KMS-11 (cell line): Measurements from ENCODE around the gene RNF220.

Experiments used
- H2AFZ ChIP-seq: fragments of 200-600 bp; sonication (generic); 2 replicates; pipeline ENCODE4 v1.6.1; 2016; ENCODE audit warnings: antibody characterized with exemption, mixed run types, low read depth
- H3K27ac ChIP-seq: fragments of 200-600 bp; sonication (generic); 2 replicates; pipeline ENCODE4 v1.6.1; 2016; ENCODE audit warnings: mild to moderate bottlenecking, mixed run types
- H3K27me3 ChIP-seq: fragments of 200-600 bp; sonication (generic); 2 replicates; pipeline ENCODE4 v1.6.1; 2017; ENCODE audit warnings: mild to moderate bottlenecking, low read depth, mixed run types, moderate library complexity; ENCODE audit not compliant: insufficient read depth
- H3K36me3 ChIP-seq: fragments of 200-600 bp; sonication (generic); 2 replicates; pipeline ENCODE4 v1.6.1; 2017; ENCODE audit warnings: mild to moderate bottlenecking, mixed run types; ENCODE audit not compliant: insufficient read depth
- H3K4me1 ChIP-seq: fragments of 200-600 bp; sonication (generic); 2 replicates; pipeline ENCODE4 v1.6.1; 2016; ENCODE audit warnings: mild to moderate bottlenecking, low read depth, mixed run types; ENCODE audit not compliant: poor library complexity, severe bottlenecking
- H3K4me2 ChIP-seq: fragments of 200-600 bp; sonication (generic); 2 replicates; pipeline ENCODE4 v1.7.0; 2016; ENCODE audit warnings: mild to moderate bottlenecking, mixed run types
- H3K4me3 ChIP-seq: fragments of 200-600 bp; sonication (generic); IDR thresholded peaks from 2 replicates; pipeline ENCODE4 v1.6.1; 2017; ENCODE audit warnings: low read depth, low read length, mixed read lengths; ENCODE audit not compliant: insufficient read depth
- H3K79me2 ChIP-seq: fragments of 200-600 bp; sonication (generic); 2 replicates; pipeline ENCODE4 v1.6.1; 2016; ENCODE audit warnings: low read depth, mixed run types; ENCODE audit not compliant: insufficient read depth
- H3K9ac ChIP-seq: fragments of 200-600 bp; sonication (generic); 2 replicates; pipeline ENCODE4 v1.6.1; 2016; ENCODE audit warnings: mild to moderate bottlenecking, mixed run types
- H4K20me1 ChIP-seq: fragments of 200-600 bp; sonication (generic); 2 replicates; pipeline ENCODE4 v1.6.1; 2016; ENCODE audit warnings: mild to moderate bottlenecking, mixed run types; ENCODE audit not compliant: insufficient read depth
- TF ChIP-seq, protein P1 (sequence below): fragments of 200-600 bp; sonication (generic); conservative IDR thresholded peaks from 2 replicates; pipeline ENCODE4 v1.6.1; 2017; ENCODE audit warnings: low read depth, mild to moderate bottlenecking, antibody characterized with exemption, low read length, moderate library complexity, mixed read lengths

The RNF220 gene

DNA sequence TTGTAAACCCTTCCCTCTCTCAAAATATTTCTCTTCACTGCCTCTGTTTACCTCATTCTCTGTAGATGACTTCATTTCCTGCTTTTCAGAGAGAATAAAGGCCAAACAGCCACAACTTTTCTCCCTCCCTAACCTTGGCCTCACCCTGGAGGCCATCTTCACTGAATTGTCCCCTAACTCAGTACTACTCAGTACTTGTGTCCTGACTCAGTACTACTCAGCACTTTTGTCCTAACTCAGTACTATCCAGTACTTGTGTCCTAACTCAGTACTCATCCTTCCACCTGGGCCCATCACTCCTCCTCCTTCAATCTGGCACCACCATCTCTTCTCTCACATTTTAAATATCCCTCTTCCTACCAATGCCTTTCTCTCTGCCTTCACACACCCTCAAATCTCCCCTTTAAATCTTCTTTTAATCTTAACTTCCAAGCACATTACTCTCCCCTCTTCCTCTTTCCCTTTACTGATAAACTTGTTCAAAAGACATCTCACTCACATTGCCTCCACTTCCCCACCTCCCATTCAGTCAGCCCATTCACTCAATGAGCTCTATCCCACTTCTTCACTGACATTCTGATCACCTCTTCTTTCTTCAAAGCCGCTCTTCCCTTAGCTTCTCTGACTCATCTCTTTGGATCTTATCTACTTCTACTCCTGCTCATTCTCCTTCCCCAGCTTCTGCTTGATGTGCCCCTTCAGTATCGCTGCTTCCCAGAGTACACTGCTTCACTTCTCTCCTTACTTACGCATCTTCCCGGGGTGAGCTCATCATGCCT, 121.4 kb downstream of the RNF220 start:
- Histone ChIP-seq H3K4me3 (no peak overlapping the region), H3K27me3 (no peaks in the 10 kb centered on the region), H2AFZ (no peak overlapping the region), H3K9ac (no peak overlapping the region), H3K27ac (no peak overlapping the region), H4K20me1 (no peaks in the 10 kb centered on the region), H3K79me2 (no peaks in the 10 kb centered on the region), H3K4me2 (no peak overlapping the region), H3K4me1 (no peaks in the 10 kb centered on the region), H3K36me3 (no peaks in the 10 kb centered on the region)
- TF ChIP-seq, protein P1, sequence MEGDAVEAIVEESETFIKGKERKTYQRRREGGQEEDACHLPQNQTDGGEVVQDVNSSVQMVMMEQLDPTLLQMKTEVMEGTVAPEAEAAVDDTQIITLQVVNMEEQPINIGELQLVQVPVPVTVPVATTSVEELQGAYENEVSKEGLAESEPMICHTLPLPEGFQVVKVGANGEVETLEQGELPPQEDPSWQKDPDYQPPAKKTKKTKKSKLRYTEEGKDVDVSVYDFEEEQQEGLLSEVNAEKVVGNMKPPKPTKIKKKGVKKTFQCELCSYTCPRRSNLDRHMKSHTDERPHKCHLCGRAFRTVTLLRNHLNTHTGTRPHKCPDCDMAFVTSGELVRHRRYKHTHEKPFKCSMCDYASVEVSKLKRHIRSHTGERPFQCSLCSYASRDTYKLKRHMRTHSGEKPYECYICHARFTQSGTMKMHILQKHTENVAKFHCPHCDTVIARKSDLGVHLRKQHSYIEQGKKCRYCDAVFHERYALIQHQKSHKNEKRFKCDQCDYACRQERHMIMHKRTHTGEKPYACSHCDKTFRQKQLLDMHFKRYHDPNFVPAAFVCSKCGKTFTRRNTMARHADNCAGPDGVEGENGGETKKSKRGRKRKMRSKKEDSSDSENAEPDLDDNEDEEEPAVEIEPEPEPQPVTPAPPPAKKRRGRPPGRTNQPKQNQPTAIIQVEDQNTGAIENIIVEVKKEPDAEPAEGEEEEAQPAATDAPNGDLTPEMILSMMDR: no peak

DNA sequence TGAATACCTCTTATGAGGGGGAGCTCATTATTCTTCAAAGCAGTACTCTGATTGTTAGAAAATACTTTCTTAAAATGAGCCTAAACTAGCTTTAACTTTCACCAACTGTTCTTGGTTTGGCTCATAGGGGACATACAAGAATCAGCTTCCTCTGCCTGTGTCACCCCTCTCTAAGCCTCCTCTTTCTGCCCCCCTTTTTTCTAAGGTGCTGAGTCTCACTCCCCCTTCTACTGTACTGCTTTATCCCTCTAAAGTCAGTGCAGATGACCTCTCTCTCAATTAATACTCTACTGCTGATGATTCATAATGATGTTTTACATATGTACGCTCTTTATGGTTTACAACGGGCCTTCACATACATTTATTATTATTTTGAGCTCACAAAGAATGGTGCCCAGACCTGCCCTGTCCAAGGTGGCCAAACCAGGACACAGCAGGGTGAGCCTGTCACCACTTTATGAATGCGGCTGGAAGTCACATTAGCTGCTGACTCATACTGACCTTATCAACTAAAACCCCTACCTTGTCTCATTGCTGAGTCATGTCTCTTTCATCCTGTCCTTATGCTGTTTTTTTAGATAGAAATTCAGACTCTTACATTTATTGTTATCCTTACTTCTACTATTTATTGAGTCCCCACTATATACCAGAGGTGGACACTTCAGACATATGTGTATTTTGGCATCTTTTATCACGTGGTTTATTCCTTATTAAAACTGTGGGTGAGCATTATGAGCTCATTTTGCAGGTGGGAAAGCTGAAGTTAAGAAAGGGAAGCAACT, 126.9 kb downstream of the RNF220 start:
- H3K79me2 ChIP-seq: no peaks in the 10 kb centered on the region
- no peak overlapping the region for H3K9ac ChIP-seq
- H3K4me2 ChIP-seq: no peak overlapping the region

DNA sequence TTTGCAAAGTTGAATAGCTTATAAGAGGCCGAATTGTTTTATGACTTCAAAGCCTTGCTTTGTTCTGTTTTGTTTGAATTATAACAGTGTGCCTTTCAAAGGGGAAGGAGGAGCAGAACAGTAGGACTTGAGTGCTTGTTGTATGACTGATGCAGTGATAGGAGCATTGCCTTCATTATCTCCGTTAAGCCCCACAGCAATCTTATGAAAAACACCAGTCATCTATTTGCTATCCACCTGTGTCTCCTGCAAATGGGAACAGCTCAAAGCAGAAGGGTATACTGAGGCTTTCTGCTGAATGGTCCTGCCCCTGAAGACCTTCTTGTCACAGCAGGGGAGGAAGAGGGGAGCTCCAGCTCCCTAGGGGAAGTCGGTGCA, 127.5 kb downstream of the RNF220 start:
- no peaks in the 10 kb centered on the region for H3K79me2 ChIP-seq
- no peak overlapping the region for H3K9ac ChIP-seq
- H3K4me3 ChIP-seq: no peak overlapping the region
- H4K20me1 ChIP-seq: no peaks in the 10 kb centered on the region
- TF ChIP-seq, protein P1: no peak
- no peaks in the 10 kb centered on the region for H3K27me3 ChIP-seq
- H3K27ac ChIP-seq: no peak overlapping the region
- H3K4me1 ChIP-seq: no peaks in the 10 kb centered on the region
- no peaks in the 10 kb centered on the region for H3K36me3 ChIP-seq
- H3K4me2 ChIP-seq: no peak overlapping the region
- no peak overlapping the region for H2AFZ ChIP-seq

More for the DNA sequence above, 126.9 kb downstream of the RNF220 start:
- H4K20me1 ChIP-seq: no peaks in the 10 kb centered on the region
- no peaks in the 10 kb centered on the region for H3K4me1 ChIP-seq
- H3K36me3 ChIP-seq: no peaks in the 10 kb centered on the region
- no peak overlapping the region for H3K4me3 ChIP-seq
- H3K27me3 ChIP-seq: no peaks in the 10 kb centered on the region
- TF ChIP-seq, protein P1: no peak
- H2AFZ ChIP-seq: no peak overlapping the region
- H3K27ac ChIP-seq: no peak overlapping the region

DNA sequence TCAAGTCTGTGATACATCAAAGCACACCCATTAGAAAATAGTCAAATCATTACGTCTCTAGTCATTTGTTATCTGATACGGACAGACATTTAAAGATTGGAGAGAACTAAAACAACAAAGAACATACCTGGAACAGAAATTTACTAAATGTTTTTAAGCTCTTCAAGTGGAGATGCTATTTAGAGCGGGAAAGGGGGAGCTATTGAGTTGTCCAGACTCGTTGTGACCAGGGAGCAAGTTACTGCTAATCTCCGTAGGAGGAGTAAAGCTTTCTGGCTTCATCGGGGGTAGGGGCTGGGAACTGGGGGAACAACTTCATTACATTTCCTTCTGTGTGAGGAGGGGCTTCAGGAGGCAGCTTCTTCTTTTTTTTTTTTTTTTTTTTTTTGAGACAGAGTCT, 129.7 kb downstream of the RNF220 start:
- H3K27me3 ChIP-seq: no peaks in the 10 kb centered on the region
- no peak overlapping the region for H3K4me3 ChIP-seq
- H2AFZ ChIP-seq: no peak overlapping the region
- H3K4me1 ChIP-seq: no peaks in the 10 kb centered on the region
- TF ChIP-seq, protein P1: no peak
- H3K27ac ChIP-seq: no peak overlapping the region
- H3K79me2 ChIP-seq: no peaks in the 10 kb centered on the region
- H3K9ac ChIP-seq: no peak overlapping the region
- H3K4me2 ChIP-seq: no peak overlapping the region
- H3K36me3 ChIP-seq: no peaks in the 10 kb centered on the region
- H4K20me1 ChIP-seq: no peaks in the 10 kb centered on the region
